Esophagus (tissue), 2 donors: ENCODE measurements around the gene NPW. TPM values are rescaled to one million over a fixed set of nuclear protein-coding genes. Genes with fewer than 3 reads are reported as not detected.
"Not testable (repeated sequence)": the region's sequence is repeated elsewhere in the genome, so short reads cannot be mapped to it uniquely, and the experiment has no call there.

Source experiments
- H3K27ac ChIP-seq, 2 donors: one replicate each; pipeline ENCODE4 v1.5.1; 2013; ENCODE audit warnings: low read depth in 2 of 2, mild to moderate bottlenecking in 2 of 2, inconsistent platforms in 1 of 2, low read length in 1 of 2, moderate library complexity in 1 of 2
- H3K27me3 ChIP-seq, 2 donors: one replicate each; pipeline ENCODE4 v1.6.1; 2013; ENCODE audit warnings: low read length in 2 of 2, control low read depth in 1 of 2, mild to moderate bottlenecking in 1 of 2; ENCODE audit not compliant: insufficient read depth in 2 of 2, control insufficient read depth in 1 of 2
- H3K36me3 ChIP-seq, 2 donors: one replicate each; pipeline ENCODE4 v1.6.1; 2013; ENCODE audit warnings: low read length in 1 of 2; ENCODE audit not compliant: control insufficient read depth in 2 of 2, insufficient read depth in 2 of 2
- H3K4me1 ChIP-seq, 2 donors: one replicate each; pipeline ENCODE4 v1.6.1; 2013; ENCODE audit warnings: low read length in 1 of 2; ENCODE audit not compliant: control insufficient read depth in 2 of 2, insufficient read depth in 2 of 2
- H3K4me3 ChIP-seq, 2 donors: one replicate each; pipeline ENCODE4 v1.5.1; 2013; ENCODE audit warnings: low read length in 2 of 2, mild to moderate bottlenecking in 2 of 2, low read depth in 1 of 2, moderate library complexity in 1 of 2
- H3K9me3 ChIP-seq, 2 donors: one replicate each; pipeline ENCODE4 v1.6.1; 2013; ENCODE audit warnings: mild to moderate bottlenecking in 2 of 2, low read depth in 1 of 2, low read length in 1 of 2, moderate library complexity in 1 of 2; ENCODE audit not compliant: control insufficient read depth in 2 of 2, insufficient read depth in 1 of 2
- WGBS, 2 donors: extraction: QIAGEN DNeasy Blood & Tissue Kit; methylation state at CpG; one replicate each; pipeline ENCODE4 v1.1.7; 2013; 5-methylcytosine and 5-hydroxymethylcytosine counted together
- polyA plus RNA-seq, 2 donors: library from polyadenylated mRNA; stranded (reverse); fragments of 200-250 nt; gene quantifications; one replicate each; pipeline ENCODE4 v1.2.3, GENCODE V29; 2013
- donor health status: healthy with polysubstance abuse.
- donor health status: Bipolar disorder and iron deficiency.

The NPW gene
- polyA plus RNA-seq, 2 donors, result 0.22 to 0.53 TPM

DNA sequence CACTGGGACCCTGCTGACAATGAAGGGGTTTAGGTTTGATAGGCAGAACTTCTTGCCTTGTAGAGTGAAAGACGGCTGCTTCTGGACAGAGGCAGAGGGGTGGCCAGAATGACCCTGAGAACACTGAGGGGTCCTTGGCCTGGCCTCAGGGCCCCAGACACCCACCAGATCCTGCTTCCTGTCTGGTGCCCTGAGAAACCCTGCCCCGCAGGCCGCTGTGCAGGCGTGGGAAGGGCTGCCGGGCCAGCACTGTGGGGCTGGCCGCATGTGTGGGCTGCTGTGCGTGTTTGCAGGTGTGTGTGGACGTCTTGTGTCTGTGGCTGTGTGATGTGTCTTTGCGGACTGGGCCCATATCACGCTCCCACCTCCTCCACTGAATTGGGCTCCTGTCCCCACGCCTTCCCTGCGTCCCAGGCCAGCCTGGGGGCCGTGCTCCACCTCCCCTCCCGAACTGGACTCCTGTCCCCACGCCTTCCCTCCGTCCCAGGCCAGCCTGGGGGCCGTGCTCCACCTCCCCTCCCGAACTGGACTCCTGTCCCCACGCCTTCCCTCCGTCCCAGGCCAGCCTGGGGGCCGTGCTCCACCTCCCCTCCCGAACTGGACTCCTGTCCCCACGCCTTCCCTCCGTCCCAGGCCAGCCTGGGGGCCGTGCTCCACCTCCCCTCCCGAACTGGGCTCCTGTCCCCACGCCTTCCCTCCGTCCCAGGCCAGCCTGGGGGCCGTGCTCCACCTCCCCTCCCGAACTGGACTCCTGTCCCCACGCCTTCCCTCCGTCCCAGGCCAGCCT is 14.5 kb downstream of the NPW start:
- 56 to 68% methylated on average over 12 to 16 of the region's 32 CpGs for WGBS, 2 donors
- not testable (repeated sequence) for H3K27me3 ChIP-seq, H3K9me3 ChIP-seq, H3K36me3 ChIP-seq
- Histone ChIP-seq H3K4me3 (peak overlapping the region in 1 of 2 donors; percentile 38), H3K4me1 (peaks cover 3 to 17% of the 10 kb centered on the region in 2 donors), H3K27ac (peak overlapping the region; percentile 82 to 86)

DNA sequence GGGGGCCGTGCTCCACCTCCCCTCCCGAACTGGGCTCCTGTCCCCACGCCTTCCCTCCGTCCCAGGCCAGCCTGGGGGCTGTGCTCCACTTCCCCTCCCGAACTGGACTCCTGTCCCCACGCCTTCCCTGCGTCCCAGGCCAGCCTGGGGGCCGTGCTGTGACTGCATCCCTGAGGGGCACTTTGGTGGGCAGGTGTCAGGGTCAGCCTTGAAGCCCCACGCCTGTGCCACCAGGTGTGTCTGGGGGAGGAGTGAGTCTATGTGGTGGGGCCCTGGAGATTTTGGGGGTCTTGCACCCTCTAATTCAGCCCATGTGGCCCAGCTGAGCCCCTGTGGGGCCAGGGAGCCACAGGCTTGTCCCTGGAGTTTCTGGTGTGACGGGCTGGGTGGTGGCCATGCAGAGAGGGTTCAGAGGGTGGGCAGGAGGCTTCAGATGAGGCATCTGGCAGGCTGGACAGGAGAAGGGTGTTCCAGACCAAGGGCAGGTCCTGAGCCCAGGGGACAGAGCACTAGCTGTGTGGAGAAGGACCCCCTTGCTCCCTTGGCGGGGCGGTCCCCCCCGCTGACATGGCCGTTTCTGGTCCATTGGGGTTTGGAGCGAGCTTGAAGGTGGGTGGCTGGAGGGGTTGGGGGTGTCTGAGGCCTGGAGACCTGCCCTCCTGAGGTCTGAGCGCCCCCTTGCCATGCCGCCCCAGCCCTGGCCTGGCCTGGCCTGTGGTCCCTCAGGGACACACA is 15.3 kb downstream of the NPW start:
- H3K36me3 ChIP-seq, result peaks cover 0 to 7% of the 10 kb centered on the region in 2 donors

DNA sequence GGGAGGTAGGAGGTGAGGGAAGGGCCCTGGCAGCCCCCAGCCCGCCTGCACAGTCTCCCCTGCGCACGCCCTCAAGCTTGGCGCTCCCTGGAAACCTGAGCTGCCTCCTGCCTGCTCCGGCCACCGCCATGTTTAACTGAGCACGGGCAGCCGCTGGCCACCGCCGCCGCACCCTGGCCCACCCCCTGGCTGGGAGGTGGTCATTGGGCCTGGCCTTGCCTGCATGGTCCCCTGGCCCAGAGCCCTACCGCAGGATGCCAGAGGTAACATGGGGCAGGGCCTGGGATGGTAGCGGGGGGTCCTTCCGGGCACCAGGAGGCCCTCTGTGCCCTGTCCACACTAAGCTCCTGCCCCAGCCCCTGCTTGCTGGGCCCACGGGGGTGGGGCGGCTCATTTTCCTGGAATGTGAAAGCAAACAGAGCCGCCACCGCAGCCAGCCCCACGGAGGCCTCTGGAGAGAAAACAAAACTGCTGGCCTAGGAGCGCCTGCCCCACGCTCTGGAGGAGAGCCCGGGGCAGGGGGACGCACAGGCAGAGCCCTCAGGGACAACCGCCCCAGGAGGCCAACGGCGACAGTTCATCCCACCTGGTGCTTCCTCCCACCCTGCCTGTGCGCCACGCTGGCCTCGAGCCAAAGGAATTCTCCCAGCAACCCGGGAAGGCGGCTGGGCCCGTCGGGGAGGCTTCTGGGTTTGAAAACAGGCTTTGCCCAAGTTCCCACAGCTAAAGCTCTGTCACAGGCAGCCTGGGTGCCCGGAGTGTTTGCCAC is 16.0 kb downstream of the NPW start:
- Histone ChIP-seq H3K4me1 (peaks cover 7 to 23% of the 10 kb centered on the region in 2 donors), H3K9me3 (no peaks in the 10 kb centered on the region), H3K27me3 (no peaks in the 10 kb centered on the region), H3K36me3 (peaks cover 0 to 7% of the 10 kb centered on the region in 2 donors), H3K4me3 (peak overlapping the region in 1 of 2 donors; percentile 0), H3K27ac (peak overlapping the region; percentile 78 to 79)
- 44% methylated on average over 32 to 34 of the region's 34 CpGs for WGBS, 2 donors

More for the DNA sequence above, 15.3 kb downstream of the NPW start:
- Histone ChIP-seq H3K4me3 (no peak overlapping the region), H3K27ac (peak overlapping the region; percentile 78 to 79), H3K4me1 (peaks cover 5 to 17% of the 10 kb centered on the region in 2 donors), H3K27me3 (no peaks in the 10 kb centered on the region), H3K9me3 (no peaks in the 10 kb centered on the region)
- WGBS, 2 donors, result 77 to 85% methylated on average over 15 to 17 of the region's 17 CpGs

DNA sequence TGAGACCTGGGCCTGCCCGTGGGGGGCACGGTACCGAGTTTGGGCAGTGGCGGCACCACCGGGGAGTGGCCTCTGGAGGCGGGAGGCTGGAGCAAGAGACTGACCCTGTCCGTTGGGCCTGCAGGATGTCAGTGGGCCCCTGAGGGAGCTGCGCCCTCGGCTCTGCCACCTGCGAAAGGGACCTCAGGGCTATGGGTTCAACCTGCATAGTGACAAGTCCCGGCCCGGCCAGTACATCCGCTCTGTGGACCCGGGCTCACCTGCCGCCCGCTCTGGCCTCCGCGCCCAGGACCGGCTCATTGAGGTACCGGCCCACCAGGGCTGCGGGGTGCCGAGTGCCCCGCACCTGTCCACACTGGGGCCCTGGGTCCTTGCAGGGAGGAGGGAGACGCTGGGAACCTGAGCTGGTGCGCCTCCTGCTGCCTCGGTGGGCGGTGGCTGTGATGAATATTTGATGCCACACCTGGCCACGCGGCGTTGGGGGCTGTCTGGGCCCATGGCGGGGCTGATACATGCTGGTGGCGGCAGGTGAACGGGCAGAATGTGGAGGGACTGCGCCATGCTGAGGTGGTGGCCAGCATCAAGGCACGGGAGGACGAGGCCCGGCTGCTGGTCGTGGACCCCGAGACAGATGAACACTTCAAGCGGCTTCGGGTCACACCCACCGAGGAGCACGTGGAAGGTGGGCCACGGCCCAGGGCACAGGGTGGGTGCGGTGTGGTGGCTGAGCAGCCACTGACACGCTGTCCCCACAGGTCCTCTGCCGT is 16.8 kb downstream of the NPW start:
- peaks cover 7 to 27% of the 10 kb centered on the region in 2 donors for H3K4me1 ChIP-seq
- H3K27ac ChIP-seq, result peak overlapping the region; percentile 78 to 79
- H3K27me3 ChIP-seq, result no peaks in the 10 kb centered on the region
- peaks cover 0 to 7% of the 10 kb centered on the region in 2 donors for H3K36me3 ChIP-seq
- WGBS, 2 donors, result 82 to 84% methylated on average over 47 of the region's 47 CpGs
- no peak overlapping the region for H3K4me3 ChIP-seq
- H3K9me3 ChIP-seq, result no peaks in the 10 kb centered on the region

DNA sequence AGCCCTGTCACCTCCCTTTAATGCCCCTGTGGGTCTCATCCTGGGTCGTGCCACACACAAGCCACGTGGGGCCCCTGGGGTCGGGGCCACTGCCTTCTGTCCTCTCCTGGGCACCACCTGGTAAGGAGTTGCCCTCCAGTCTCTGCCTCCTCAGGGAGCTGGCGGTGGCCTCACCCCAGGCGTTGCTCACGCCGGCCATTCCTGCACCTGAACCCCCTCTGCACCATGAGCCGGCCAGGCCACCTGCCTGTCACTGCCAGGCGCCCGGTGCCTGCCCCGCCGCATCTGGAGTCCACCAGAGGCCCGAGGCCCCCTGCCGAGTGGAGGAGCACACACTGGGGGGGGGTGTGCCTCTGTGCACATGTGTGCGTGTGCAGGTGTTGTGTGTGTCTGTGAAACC is 17.5 kb downstream of the NPW start:
- Histone ChIP-seq H3K27ac (peak overlapping the region in 1 of 2 donors; percentile 78), H3K4me1 (peaks cover 7 to 30% of the 10 kb centered on the region in 2 donors), H3K27me3 (no peaks in the 10 kb centered on the region), H3K4me3 (no peak overlapping the region), H3K36me3 (peaks cover 0 to 7% of the 10 kb centered on the region in 2 donors), H3K9me3 (no peaks in the 10 kb centered on the region)
- WGBS, 2 donors, result 88 to 90% methylated on average over 15 of the region's 15 CpGs

DNA sequence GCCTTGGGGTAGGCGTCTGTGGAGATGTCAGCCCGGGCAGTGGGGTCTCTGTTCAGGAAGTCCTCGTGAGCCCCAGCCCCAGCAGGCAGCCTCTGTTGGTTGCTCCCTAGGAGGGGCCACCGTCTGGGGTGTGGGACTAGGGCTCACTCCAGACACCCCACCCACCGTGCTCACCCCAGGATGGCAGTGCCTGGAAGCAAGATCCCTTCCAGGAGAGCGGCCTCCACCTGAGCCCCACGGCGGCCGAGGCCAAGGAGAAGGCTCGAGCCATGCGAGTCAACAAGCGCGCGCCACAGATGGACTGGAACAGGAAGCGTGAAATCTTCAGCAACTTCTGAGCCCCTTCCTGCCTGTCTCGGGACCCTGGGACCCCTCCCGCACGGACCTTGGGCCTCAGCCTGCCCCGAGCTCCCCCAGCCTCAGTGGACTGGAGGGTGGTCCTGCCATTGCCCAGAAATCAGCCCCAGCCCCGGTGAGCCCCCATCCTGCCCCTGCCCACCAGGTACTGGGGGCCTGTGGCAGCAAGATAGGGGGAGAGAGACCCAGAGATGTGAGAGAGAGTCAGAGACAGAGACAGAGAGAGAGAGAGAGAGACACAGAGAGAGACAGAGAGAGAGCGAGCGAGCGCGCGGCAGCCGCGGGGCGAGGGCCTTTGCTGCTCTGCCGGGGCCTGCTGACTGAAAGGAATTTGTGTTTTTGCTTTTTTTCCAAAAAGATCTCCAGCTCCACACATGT is 18.2 kb downstream of the NPW start:
- H3K9me3 ChIP-seq, result no peaks in the 10 kb centered on the region
- no peaks in the 10 kb centered on the region for H3K27me3 ChIP-seq
- 80 to 82% methylated on average over 29 of the region's 29 CpGs for WGBS, 2 donors
- no peak overlapping the region for H3K4me3 ChIP-seq
- H3K4me1 ChIP-seq, result peaks cover 7 to 33% of the 10 kb centered on the region in 2 donors
- peaks cover 0 to 7% of the 10 kb centered on the region in 2 donors for H3K36me3 ChIP-seq
- peak overlapping the region; percentile 5 to 27 for H3K27ac ChIP-seq

DNA sequence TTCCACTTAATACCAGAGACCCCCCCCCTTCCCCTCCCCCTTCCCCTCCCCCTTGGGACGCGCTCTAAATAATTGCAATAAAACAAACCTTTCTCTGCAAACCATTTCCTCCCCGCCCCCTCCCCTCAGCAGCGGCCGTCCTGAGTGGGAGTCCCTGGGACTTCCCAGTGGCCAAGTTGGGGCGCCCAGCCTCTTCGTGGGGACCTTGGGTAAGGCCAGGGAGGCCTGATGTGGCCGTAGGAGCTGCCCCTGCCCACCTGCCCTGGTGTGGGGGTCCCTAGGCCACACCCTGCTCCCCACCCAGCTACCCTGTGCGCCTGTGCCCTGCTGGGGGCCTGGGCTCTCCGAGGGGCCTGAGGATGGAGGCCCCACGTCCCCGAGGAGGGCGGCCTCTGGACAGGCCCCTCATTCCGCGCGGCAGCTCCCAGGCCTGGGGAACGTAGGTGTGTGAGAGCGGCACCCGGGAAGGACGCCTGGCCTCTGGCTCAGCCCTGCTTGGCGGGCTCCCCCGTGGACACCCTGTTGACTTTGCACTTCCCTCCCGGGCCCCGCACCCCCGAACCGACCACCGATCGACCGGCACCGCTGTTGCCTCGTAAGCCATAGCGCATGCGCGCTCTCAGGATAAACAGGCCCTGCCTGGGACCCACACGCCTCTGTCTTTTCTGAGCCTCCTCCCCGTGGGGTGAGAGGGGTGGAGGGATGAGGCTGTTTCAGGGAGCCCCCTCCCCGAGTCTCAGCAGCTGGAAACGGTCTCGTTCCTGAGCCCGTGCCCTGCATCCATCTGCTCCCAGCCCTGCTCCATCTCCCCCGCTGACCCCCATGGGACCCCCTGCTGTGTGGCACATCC is 19.0 kb downstream of the NPW start:
- peak overlapping the region; percentile 76 to 86 for H3K27ac ChIP-seq
- peaks cover 0 to 7% of the 10 kb centered on the region in 2 donors for H3K36me3 ChIP-seq
- H3K9me3 ChIP-seq, result no peaks in the 10 kb centered on the region
- 66 to 67% methylated on average over 32 to 41 of the region's 41 CpGs for WGBS, 2 donors
- H3K4me3 ChIP-seq, result no peak overlapping the region
- H3K4me1 ChIP-seq, result peaks cover 7 to 39% of the 10 kb centered on the region in 2 donors
- H3K27me3 ChIP-seq, result no peaks in the 10 kb centered on the region
